Measurements from ENCODE around the gene MARK2.

- no peak for TF ChIP-seq EZH2phosphoT487 (IDR thresholded peaks at IDR 0.05; ENCODE audit: insufficient read depth, low read depth)
- no peak for TF ChIP-seq EZH2 (IDR thresholded peaks at IDR 0.05; ENCODE audit: insufficient read depth, poor library complexity, severe bottlenecking)
Measured at GRCh38 chr11:63904743-63905142, 65.8 kb downstream of the MARK2 start.
